WI38 (cell line): ENCODE results near the gene ZDHHC20.
A peak's percentile ranks its signal among the peaks of the same experiment; 100 is the strongest.

Source experiments
- H3K4me3 ChIP-seq: 2 replicates; pipeline ENCODE4 v1.5.1; 2011; ENCODE audit warnings: low read depth, mild to moderate bottlenecking, control low read depth, low read length
- TF ChIP-seq, protein P1 (sequence below): IDR thresholded peaks from 2 replicates; pipeline ENCODE4 v1.5.1; 2012; ENCODE audit warnings: low read depth, mild to moderate bottlenecking, control low read depth, low read length

The ZDHHC20 gene

GRCh38 chr13:21478881-21479808 is 20.0 kb upstream of the ZDHHC20 start:
- TF ChIP-seq, protein P1, sequence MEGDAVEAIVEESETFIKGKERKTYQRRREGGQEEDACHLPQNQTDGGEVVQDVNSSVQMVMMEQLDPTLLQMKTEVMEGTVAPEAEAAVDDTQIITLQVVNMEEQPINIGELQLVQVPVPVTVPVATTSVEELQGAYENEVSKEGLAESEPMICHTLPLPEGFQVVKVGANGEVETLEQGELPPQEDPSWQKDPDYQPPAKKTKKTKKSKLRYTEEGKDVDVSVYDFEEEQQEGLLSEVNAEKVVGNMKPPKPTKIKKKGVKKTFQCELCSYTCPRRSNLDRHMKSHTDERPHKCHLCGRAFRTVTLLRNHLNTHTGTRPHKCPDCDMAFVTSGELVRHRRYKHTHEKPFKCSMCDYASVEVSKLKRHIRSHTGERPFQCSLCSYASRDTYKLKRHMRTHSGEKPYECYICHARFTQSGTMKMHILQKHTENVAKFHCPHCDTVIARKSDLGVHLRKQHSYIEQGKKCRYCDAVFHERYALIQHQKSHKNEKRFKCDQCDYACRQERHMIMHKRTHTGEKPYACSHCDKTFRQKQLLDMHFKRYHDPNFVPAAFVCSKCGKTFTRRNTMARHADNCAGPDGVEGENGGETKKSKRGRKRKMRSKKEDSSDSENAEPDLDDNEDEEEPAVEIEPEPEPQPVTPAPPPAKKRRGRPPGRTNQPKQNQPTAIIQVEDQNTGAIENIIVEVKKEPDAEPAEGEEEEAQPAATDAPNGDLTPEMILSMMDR: peak; percentile 14; the same call in 1 of the 2 replicates
- peak overlapping the region; percentile 39 for H3K4me3 ChIP-seq

DNA sequence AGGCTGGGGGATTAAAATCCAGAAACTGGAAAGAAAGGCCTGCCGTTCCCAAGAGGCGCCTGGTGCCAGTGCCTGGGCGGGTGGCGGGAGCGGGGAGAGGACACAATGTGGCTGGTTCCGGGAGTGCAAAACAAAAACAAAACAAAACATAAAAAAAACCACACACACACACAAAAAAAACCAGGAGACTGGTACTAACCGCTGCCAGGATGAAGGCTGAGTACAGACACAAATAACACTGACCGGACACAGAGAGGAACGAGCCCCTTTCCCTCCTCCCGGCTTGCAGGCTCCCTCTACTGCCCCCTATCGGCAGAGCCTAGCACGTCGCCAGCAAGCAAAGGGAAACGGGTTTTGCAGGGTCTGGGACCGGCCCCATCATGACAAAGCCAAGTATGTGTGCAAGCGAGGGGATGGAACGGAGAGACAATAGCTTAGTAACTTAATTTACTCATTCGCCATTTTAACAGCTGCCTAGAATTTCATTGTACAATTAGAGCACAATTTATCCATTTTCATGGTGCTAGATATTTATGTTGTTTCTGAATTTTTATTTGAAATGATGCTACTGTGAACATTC is 17.9 kb upstream of the ZDHHC20 start:
- TF ChIP-seq, protein P1: peak; percentile 97
- H3K4me3 ChIP-seq: peak overlapping the region; percentile 50

DNA sequence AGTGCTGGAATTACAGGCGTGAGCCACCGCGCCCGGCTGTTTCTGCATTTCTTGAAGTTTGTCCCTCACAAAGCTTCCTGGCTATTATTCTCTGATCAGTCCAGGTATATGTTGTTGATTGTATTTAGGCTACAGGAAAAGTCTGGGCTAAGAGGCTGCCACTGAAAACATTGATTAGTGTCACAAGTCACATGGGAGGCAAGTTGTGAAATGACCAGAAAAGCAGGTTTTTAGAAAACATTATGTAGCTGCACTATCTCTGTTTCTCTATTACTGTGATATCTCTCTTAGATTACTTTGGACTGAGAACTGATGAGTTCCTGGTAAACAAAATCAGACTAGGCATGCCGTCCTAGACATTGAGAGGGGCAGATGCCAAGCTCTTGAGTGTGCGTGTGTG is 16.0 kb upstream of the ZDHHC20 start:
- H3K4me3 ChIP-seq: no peak overlapping the region

DNA sequence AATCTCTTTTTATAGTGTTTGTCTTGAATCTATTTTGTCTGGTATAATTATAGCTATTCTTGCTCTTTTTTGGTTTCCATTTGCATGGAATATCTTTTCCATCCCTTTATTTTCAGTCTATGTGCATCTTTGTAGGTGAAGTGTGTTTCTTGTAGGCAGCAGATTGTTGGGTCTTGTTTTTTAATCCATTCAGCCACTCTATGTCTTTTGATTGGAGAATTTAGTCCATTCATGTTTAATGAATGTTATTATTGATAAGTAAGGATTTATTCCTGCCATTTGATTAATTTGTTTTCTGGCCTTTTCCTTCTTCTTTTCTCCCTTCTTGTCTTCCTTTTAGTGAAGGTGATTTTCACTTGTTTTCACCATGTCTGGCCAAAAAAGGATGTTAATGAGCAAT is 11.7 kb upstream of the ZDHHC20 start:
- H3K4me3 ChIP-seq: no peak overlapping the region
- TF ChIP-seq, protein P1: no peak

More for the DNA sequence above, 16.0 kb upstream of the ZDHHC20 start:
- TF ChIP-seq, protein P1: no peak

GRCh38 chr13:21466527-21466926 is 7.4 kb upstream of the ZDHHC20 start:
- TF ChIP-seq, protein P1: no peak
- no peak overlapping the region for H3K4me3 ChIP-seq

DNA sequence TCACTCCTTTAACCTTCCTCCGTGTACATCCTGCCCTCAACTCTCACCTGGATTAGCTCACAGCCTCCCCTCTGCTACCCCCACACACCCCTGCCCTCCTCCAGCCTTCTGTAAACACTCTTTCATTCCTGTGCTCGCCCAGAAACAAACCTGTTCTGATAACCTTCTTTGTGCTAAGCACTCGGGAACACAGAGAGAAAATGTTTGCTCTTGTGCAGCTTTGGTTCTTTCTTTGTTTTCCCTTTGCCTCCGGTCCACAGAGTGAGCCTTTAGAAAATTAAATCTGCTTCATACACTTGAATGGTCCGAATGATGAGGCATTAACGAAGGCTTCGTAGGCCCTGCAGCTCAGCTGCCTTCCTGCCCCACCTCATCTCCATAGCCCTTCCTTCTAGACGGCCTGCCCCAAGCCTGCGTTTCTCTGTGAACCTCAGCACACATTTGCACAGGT is 6.6 kb upstream of the ZDHHC20 start:
- no peak overlapping the region for H3K4me3 ChIP-seq
- TF ChIP-seq, protein P1: no peak

DNA sequence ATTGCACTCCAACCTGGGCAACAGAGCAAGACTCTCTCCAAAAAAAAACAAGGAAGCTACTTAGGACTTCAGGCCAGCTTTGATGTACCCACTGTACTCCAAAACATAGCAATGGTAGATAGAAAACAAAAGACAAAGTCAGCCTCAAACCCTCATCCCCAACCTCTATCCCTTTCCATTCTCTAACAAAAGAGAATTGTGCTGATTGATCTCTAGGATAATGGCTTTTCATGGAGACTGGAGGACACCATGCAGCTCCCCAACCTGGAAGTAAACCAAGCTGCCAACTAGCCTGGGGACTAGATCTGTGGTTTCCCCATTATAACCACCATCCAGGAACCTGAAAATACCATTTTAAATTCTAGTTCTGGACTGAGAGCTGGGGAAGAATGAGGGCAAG is 4.3 kb upstream of the ZDHHC20 start:
- no peak overlapping the region for H3K4me3 ChIP-seq
- TF ChIP-seq, protein P1: no peak
